Muscle of leg (tissue), 11 donors: Measurements from ENCODE around the gene MRGPRE. TPM values are rescaled to one million over a fixed set of nuclear protein-coding genes. Genes with fewer than 3 reads are reported as not detected.

Source experiments
- DNase-seq: peaks from one replicate; pipeline ENCODE4 v3.0.0; 2013
- H3K27ac ChIP-seq: one replicate; pipeline ENCODE4 v1.5.1; 2013; ENCODE audit warnings: mild to moderate bottlenecking, low read length, control low read depth
- H3K27me3 ChIP-seq: one replicate; pipeline ENCODE4 v1.6.1; 2013; ENCODE audit warnings: low read length; ENCODE audit not compliant: control insufficient read depth, insufficient read depth
- H3K36me3 ChIP-seq: one replicate; pipeline ENCODE4 v1.6.1; 2013; ENCODE audit warnings: low read length; ENCODE audit not compliant: control insufficient read depth, insufficient read depth
- H3K4me1 ChIP-seq: one replicate; pipeline ENCODE4 v1.6.1; 2013; ENCODE audit warnings: low read length; ENCODE audit not compliant: control insufficient read depth, insufficient read depth
- H3K4me3 ChIP-seq: one replicate; pipeline ENCODE4 v1.5.1; 2013; ENCODE audit warnings: low read length, control low read depth
- H3K9me3 ChIP-seq: replicated peaks from 2 replicates; pipeline ENCODE4 v1.6.1; 2013; ENCODE audit warnings: low read depth, low read length; ENCODE audit not compliant: control insufficient read depth
- WGBS: methylation state at CpG from one replicate; pipeline ENCODE4 v1.1.5; 2013; ENCODE audit warnings: missing lambda C conversion rate; ENCODE audit not compliant: insufficient coverage; 5-methylcytosine and 5-hydroxymethylcytosine counted together
- polyA plus RNA-seq, 8 donors: library from polyadenylated mRNA; unstranded; fragments of 120-200 nt; gene quantifications; one replicate each; pipeline versions ENCODE4 v1.2.1 to v1.2.3, GENCODE V29; 2013; ENCODE audit warnings: inconsistent platforms in 1 of 8, low replicate concordance in 1 of 8; ENCODE audit not compliant: insufficient read length in 8 of 8, insufficient read depth in 1 of 8
- total RNA-seq: library from RNA; stranded (reverse); fragments of 120-200 nt; gene quantifications from one replicate; pipeline ENCODE4 v1.2.4, GENCODE V29; 2013

Gene MRGPRE
- total and polyA plus RNA-seq, 9 donors, result 0.09 TPM; not detected in 8

DNA sequence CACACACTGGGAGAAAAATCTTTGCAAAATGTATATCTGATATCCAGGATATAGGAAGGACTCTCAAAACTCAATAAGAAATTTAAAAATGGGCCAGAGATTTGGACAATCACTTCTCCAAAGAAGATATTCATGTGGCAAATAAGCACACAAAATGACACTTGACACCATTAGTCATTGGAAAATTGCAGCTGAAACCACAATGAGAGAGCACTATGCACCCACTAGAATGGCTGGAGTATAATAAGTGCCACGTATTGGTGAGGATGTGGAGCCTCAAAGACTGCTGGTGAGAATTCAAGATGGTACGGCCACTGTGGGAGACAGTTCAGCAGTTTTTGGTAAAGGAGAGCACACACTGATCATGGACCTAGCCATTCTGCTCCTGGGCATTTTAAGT, 54.3 kb downstream of the MRGPRE start:
- 100% methylated on average over 1 of the region's 2 CpGs for WGBS
- Histone ChIP-seq H3K4me1 (no peaks in the 10 kb centered on the region), H3K36me3 (no peaks in the 10 kb centered on the region), H3K27ac (no peak overlapping the region), H3K4me3 (no peak overlapping the region), H3K27me3 (no peaks in the 10 kb centered on the region), H3K9me3 (peaks cover 12% of the 10 kb centered on the region)
- DNase-seq, result no peak

Other genes starting within 250 kb of the MRGPRE start
- 97.3 TPM for gene NAP1L4, start 240.1 kb downstream of the MRGPRE start, total RNA-seq
- 100 to 1,000 TPM in 7 of 8 donors, 10 to 100 TPM in 1; 97.4 to 116 (median 107) TPM for gene NAP1L4, start 240.1 kb downstream of the MRGPRE start, polyA plus RNA-seq
- 15.7 TPM for gene CARS1, start 175.0 kb downstream of the MRGPRE start, total RNA-seq
- 10 to 100 TPM; 19.5 to 24.3 (median 20.7) TPM for gene CARS1, start 175.0 kb downstream of the MRGPRE start, polyA plus RNA-seq
- gene OSBPL5, start 67.1 kb downstream of the MRGPRE start, total RNA-seq, result 12.5 TPM
- 10 to 100 TPM; 10.8 to 20.4 (median 16.4) TPM for gene OSBPL5, start 67.1 kb downstream of the MRGPRE start, polyA plus RNA-seq
- not detected for gene MRGPRG, start 13.6 kb downstream of the MRGPRE start, total RNA-seq
- not detected for gene MRGPRG, start 13.6 kb downstream of the MRGPRE start, polyA plus RNA-seq
- 20.1 TPM for gene ZNF195, start 146.7 kb upstream of the MRGPRE start, total RNA-seq
- gene ZNF195, start 146.7 kb upstream of the MRGPRE start, polyA plus RNA-seq, result 10 to 100 TPM; 13.0 to 20.9 (median 15.5) TPM